Large intestine (tissue), 3 donors: ENCODE data around the gene ERCC6L2. TPM values are rescaled to one million over a fixed set of nuclear protein-coding genes. Genes with fewer than 3 reads are reported as not detected.

Source experiments
- DNase-seq, 2 donors: peaks; one replicate each; pipeline versions ENCODE4 v3.0.0 to v3.0.0-alpha.2; 2013
- H3K27ac ChIP-seq: one replicate; pipeline ENCODE4 v1.5.1; 2013; ENCODE audit warnings: low read length
- H3K27me3 ChIP-seq: 2 replicates; pipeline ENCODE4 v1.6.1; 2013; ENCODE audit warnings: low read length; ENCODE audit not compliant: control insufficient read depth, insufficient read depth
- H3K36me3 ChIP-seq: 2 replicates; pipeline ENCODE4 v1.6.1; 2013; ENCODE audit warnings: low read length; ENCODE audit not compliant: control insufficient read depth, insufficient read depth
- H3K4me1 ChIP-seq: one replicate; pipeline ENCODE4 v1.6.1; 2013; ENCODE audit warnings: low read length; ENCODE audit not compliant: control insufficient read depth, insufficient read depth
- H3K4me3 ChIP-seq: one replicate; pipeline ENCODE4 v1.5.1; 2013; ENCODE audit warnings: low read length
- H3K9me3 ChIP-seq: one replicate; pipeline ENCODE4 v1.6.1; 2013; ENCODE audit warnings: mild to moderate bottlenecking, low read depth, low read length, moderate library complexity; ENCODE audit not compliant: control insufficient read depth
- WGBS: methylation state at CpG from one replicate; pipeline ENCODE4 v1.1.5; 2013; ENCODE audit warnings: low lambda C conversion rate; ENCODE audit not compliant: insufficient coverage; 5-methylcytosine and 5-hydroxymethylcytosine counted together
- polyA plus RNA-seq: library from polyadenylated mRNA; unstranded; fragments of 120-200 nt; gene quantifications from one replicate; pipeline ENCODE4 v1.2.1, GENCODE V29; 2013

Gene ERCC6L2
- polyA plus RNA-seq, 1 donor: 29.2 TPM

GRCh38 chr9:95839012-95839411, 36.5 kb upstream of the ERCC6L2 start:
- Histone ChIP-seq H3K4me1 (no peaks in the 10 kb centered on the region), H3K27ac (no peak overlapping the region), H3K9me3 (no peaks in the 10 kb centered on the region), H3K36me3 (no peaks in the 10 kb centered on the region), H3K4me3 (no peak overlapping the region), H3K27me3 (no peaks in the 10 kb centered on the region)
- no peak for DNase-seq
- no CpG with 5 or more reads among the region's 3 CpGs for WGBS

- WGBS: no CpG with 5 or more reads among the region's 2 CpGs
- no peaks in the 10 kb centered on the region for H3K36me3 ChIP-seq
- H3K4me1 ChIP-seq: no peaks in the 10 kb centered on the region
- H3K9me3 ChIP-seq: no peaks in the 10 kb centered on the region
- no peaks in the 10 kb centered on the region for H3K27me3 ChIP-seq
- H3K27ac ChIP-seq: no peak overlapping the region
- no peak for DNase-seq
- H3K4me3 ChIP-seq: no peak overlapping the region
Observed at GRCh38 chr9:95840074-95840473, 35.4 kb upstream of the ERCC6L2 start.

GRCh38 chr9:95841377-95841776, 34.1 kb upstream of the ERCC6L2 start:
- H3K4me1 ChIP-seq: no peaks in the 10 kb centered on the region
- no peak overlapping the region for H3K4me3 ChIP-seq
- WGBS: 93% methylated on average over 2 of the region's 3 CpGs
- H3K9me3 ChIP-seq: no peaks in the 10 kb centered on the region
- no peaks in the 10 kb centered on the region for H3K36me3 ChIP-seq
- no peak overlapping the region for H3K27ac ChIP-seq
- no peak for DNase-seq
- no peaks in the 10 kb centered on the region for H3K27me3 ChIP-seq

- 80% methylated on average over 1 of the region's 1 CpG for WGBS
Observed at GRCh38 chr9:95845751-95846150, 29.7 kb upstream of the ERCC6L2 start.

GRCh38 chr9:95848764-95849163, 26.7 kb upstream of the ERCC6L2 start:
- H3K27ac ChIP-seq: no peak overlapping the region

More at GRCh38 chr9:95845751-95846150, 29.7 kb upstream of the ERCC6L2 start:
- H3K27me3 ChIP-seq: no peaks in the 10 kb centered on the region
- H3K27ac ChIP-seq: no peak overlapping the region
- H3K9me3 ChIP-seq: no peaks in the 10 kb centered on the region
- H3K4me3 ChIP-seq: no peak overlapping the region
- H3K4me1 ChIP-seq: no peaks in the 10 kb centered on the region
- DNase-seq: no peak
- H3K36me3 ChIP-seq: no peaks in the 10 kb centered on the region

GRCh38 chr9:95852059-95853032, 23.1 kb upstream of the ERCC6L2 start:
- WGBS: 91% methylated on average over 4 of the region's 7 CpGs
- DNase-seq: no peak
- Histone ChIP-seq H3K4me3 (no peak overlapping the region), H3K9me3 (no peaks in the 10 kb centered on the region), H3K36me3 (no peaks in the 10 kb centered on the region), H3K27me3 (no peaks in the 10 kb centered on the region), H3K4me1 (no peaks in the 10 kb centered on the region), H3K27ac (no peak overlapping the region)

More at GRCh38 chr9:95848764-95849163, 26.7 kb upstream of the ERCC6L2 start:
- H3K27me3 ChIP-seq: no peaks in the 10 kb centered on the region
- H3K36me3 ChIP-seq: no peaks in the 10 kb centered on the region
- DNase-seq: no peak
- H3K4me1 ChIP-seq: no peaks in the 10 kb centered on the region
- no peak overlapping the region for H3K4me3 ChIP-seq
- no peaks in the 10 kb centered on the region for H3K9me3 ChIP-seq

GRCh38 chr9:95854386-95855020, 21.0 kb upstream of the ERCC6L2 start:
- H3K4me3 ChIP-seq: no peak overlapping the region
- H3K4me1 ChIP-seq: no peaks in the 10 kb centered on the region
- H3K36me3 ChIP-seq: no peaks in the 10 kb centered on the region
- no peaks in the 10 kb centered on the region for H3K27me3 ChIP-seq
- H3K9me3 ChIP-seq: no peaks in the 10 kb centered on the region
- WGBS: 80% methylated on average over 1 of the region's 1 CpG
- no peak overlapping the region for H3K27ac ChIP-seq
- DNase-seq: no peak

- Histone ChIP-seq H3K4me3 (no peak overlapping the region), H3K27me3 (no peaks in the 10 kb centered on the region), H3K27ac (no peak overlapping the region), H3K36me3 (no peaks in the 10 kb centered on the region), H3K4me1 (no peaks in the 10 kb centered on the region), H3K9me3 (no peaks in the 10 kb centered on the region)
- DNase-seq: no peak
Observed at GRCh38 chr9:95855961-95856360, 19.5 kb upstream of the ERCC6L2 start.

- H3K4me1 ChIP-seq: no peaks in the 10 kb centered on the region
- peak in 1 of 2 donors; percentile 28 for DNase-seq
- H3K36me3 ChIP-seq: no peaks in the 10 kb centered on the region
- no CpG with 5 or more reads among the region's 2 CpGs for WGBS
- no peaks in the 10 kb centered on the region for H3K27me3 ChIP-seq
- no peak overlapping the region for H3K4me3 ChIP-seq
- no peak overlapping the region for H3K27ac ChIP-seq
- H3K9me3 ChIP-seq: peaks cover 1% of the 10 kb centered on the region
Observed at GRCh38 chr9:95857124-95857523, 18.4 kb upstream of the ERCC6L2 start.

- DNase-seq: no peak
- Histone ChIP-seq H3K36me3 (no peaks in the 10 kb centered on the region), H3K9me3 (peaks cover 5% of the 10 kb centered on the region), H3K27ac (no peak overlapping the region), H3K4me1 (no peaks in the 10 kb centered on the region), H3K4me3 (no peak overlapping the region), H3K27me3 (no peaks in the 10 kb centered on the region)
Observed at GRCh38 chr9:95857896-95858295, 17.6 kb upstream of the ERCC6L2 start.

GRCh38 chr9:95862343-95862742, 13.1 kb upstream of the ERCC6L2 start:
- Histone ChIP-seq H3K27ac (no peak overlapping the region), H3K4me3 (no peak overlapping the region), H3K9me3 (peaks cover 5% of the 10 kb centered on the region), H3K4me1 (no peaks in the 10 kb centered on the region), H3K36me3 (no peaks in the 10 kb centered on the region), H3K27me3 (no peaks in the 10 kb centered on the region)
- DNase-seq: no peak
